Measurements from ENCODE around the gene ALDH1L1. TPM values are rescaled to one million over a fixed set of nuclear protein-coding genes. Genes with fewer than 3 reads are reported as not detected.

The ALDH1L1 gene
- total RNA-seq, 1 donor from 2014 or later, result 5.0 TPM

- no peak for DNase-seq (ENCODE audit: extremely low spot score, unreplicated experiment)
- H3K4me3 Mint-ChIP-seq, result no peak overlapping the region
- TF ChIP-seq, protein P1, sequence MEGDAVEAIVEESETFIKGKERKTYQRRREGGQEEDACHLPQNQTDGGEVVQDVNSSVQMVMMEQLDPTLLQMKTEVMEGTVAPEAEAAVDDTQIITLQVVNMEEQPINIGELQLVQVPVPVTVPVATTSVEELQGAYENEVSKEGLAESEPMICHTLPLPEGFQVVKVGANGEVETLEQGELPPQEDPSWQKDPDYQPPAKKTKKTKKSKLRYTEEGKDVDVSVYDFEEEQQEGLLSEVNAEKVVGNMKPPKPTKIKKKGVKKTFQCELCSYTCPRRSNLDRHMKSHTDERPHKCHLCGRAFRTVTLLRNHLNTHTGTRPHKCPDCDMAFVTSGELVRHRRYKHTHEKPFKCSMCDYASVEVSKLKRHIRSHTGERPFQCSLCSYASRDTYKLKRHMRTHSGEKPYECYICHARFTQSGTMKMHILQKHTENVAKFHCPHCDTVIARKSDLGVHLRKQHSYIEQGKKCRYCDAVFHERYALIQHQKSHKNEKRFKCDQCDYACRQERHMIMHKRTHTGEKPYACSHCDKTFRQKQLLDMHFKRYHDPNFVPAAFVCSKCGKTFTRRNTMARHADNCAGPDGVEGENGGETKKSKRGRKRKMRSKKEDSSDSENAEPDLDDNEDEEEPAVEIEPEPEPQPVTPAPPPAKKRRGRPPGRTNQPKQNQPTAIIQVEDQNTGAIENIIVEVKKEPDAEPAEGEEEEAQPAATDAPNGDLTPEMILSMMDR (conservative IDR thresholded peaks at IDR 0.05), result no peak
- H3K27ac Mint-ChIP-seq, result no peak overlapping the region
- peaks cover 14% of the 10 kb centered on the region for H3K27me3 Mint-ChIP-seq
- H3K9me3 Mint-ChIP-seq, result peaks cover 4% of the 10 kb centered on the region
- H3K4me1 Mint-ChIP-seq (ENCODE audit: unreplicated experiment), result peaks cover 3% of the 10 kb centered on the region
- no peaks in the 10 kb centered on the region for H3K36me3 Mint-ChIP-seq
Measured at GRCh38 chr3:126208182-126208581, 27.8 kb upstream of the ALDH1L1 start.

- H3K4me3 Mint-ChIP-seq, result no peak overlapping the region
- DNase-seq (ENCODE audit: extremely low spot score, unreplicated experiment), result no peak
- H3K27me3 Mint-ChIP-seq, result peaks cover 11% of the 10 kb centered on the region
- no peak overlapping the region for H3K27ac Mint-ChIP-seq
- H3K36me3 Mint-ChIP-seq, result no peaks in the 10 kb centered on the region
- TF ChIP-seq, protein P1 (conservative IDR thresholded peaks at IDR 0.05), result no peak
- H3K4me1 Mint-ChIP-seq (ENCODE audit: unreplicated experiment), result peaks cover 11% of the 10 kb centered on the region
- peaks cover 4% of the 10 kb centered on the region for H3K9me3 Mint-ChIP-seq
Measured at GRCh38 chr3:126207166-126207565, 26.8 kb upstream of the ALDH1L1 start.

DNA sequence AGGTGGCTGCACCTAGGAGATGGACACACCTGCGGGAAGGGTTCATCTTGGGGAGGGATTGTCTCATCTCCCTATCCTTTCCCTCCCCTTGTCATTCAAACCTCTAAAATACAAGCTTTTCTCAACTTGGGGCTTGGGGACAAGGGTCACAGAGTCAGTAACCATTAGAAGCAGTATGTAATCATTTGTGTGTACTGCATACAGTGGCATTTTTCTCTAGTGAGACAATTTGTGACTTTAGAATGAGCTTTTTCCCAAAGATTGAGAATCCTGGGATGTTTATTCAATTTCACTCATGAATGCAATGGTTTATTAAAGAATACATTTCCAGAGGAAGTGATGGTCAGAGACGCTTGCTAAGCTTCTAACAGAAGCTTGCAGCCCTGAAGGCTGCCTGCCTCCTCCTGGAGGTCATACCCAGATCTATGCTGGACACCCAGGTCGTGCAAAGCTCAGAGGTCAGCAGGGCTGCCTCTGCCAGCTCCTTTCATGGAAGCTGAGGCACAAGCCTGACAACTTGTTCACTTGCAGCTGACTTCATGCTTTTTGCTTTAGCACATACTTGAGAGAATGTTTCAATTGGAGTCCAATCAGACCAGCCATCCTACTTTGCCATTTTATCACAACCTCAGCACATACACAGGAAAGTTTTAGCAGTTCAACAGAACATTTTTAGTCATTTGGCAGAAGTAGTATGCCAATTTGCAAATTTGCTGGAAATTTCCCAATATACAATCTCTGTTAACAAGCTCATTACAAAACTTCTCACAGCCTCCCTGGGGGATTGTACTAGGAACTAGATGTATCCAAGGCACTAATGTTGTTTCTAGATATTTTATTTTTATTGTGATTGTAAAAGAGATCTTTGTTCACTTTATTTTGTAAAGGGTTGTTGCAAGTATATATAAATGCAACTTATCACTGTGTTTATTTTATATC, 25.6 kb upstream of the ALDH1L1 start:
- DNase-seq (ENCODE audit: extremely low spot score, unreplicated experiment), result no peak
- H3K36me3 Mint-ChIP-seq, result no peaks in the 10 kb centered on the region
- TF ChIP-seq, protein P1 (conservative IDR thresholded peaks at IDR 0.05), result no peak
- H3K4me1 Mint-ChIP-seq (ENCODE audit: unreplicated experiment), result peaks cover 9% of the 10 kb centered on the region
- no peak overlapping the region for H3K27ac Mint-ChIP-seq
- H3K4me3 Mint-ChIP-seq, result no peak overlapping the region
- peaks cover 4% of the 10 kb centered on the region for H3K9me3 Mint-ChIP-seq
- peaks cover 11% of the 10 kb centered on the region for H3K27me3 Mint-ChIP-seq

DNA sequence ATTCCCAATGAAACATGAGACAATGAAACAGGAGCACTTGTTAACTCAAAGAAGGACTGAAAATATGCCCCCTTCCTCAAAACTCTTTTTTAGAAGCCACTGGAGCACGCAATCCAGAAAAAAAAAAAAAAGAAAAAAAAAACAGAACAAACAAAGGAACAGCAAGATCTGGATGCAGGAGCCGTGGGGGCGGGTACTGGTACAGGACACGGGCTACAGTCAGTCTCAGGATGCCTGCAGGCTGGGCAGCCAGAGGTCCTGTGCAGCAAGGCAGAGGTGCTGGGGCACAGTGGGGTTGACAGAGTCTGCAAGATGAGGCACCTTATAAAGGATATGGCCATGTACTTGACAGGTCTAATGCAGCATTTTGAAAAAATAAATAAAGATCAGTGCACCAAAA, 22.3 kb upstream of the ALDH1L1 start:
- Mint-ChIP-seq H3K4me1 (ENCODE audit: unreplicated experiment) (peaks cover 9% of the 10 kb centered on the region), H3K9me3 (no peaks in the 10 kb centered on the region), H3K27me3 (peaks cover 11% of the 10 kb centered on the region), H3K4me3 (no peak overlapping the region), H3K36me3 (no peaks in the 10 kb centered on the region), H3K27ac (no peak overlapping the region)
- DNase-seq (ENCODE audit: extremely low spot score, unreplicated experiment), result no peak
- TF ChIP-seq, protein P1 (conservative IDR thresholded peaks at IDR 0.05), result no peak

DNA sequence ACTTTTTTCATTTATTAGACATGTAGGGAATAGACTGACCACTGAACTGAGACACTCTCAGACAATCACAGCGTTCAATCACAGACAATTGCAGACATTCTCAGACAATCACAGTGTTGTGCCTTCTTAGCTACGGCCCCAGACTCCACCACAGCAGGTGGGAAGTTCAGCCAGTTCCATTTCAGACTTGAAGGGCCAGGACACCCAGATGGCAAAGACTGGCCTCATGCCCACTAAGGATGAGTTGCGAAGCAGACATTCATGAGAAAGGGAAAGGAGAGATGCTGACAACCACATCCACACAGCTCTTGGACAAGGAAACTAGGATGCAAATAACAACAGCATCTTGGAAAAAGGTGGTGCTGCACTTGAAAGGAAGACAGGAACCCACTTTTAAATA, 21.9 kb upstream of the ALDH1L1 start:
- Mint-ChIP-seq H3K4me1 (ENCODE audit: unreplicated experiment) (peaks cover 9% of the 10 kb centered on the region), H3K27ac (no peak overlapping the region)
- TF ChIP-seq, protein P1 (conservative IDR thresholded peaks at IDR 0.05), result no peak

More for the DNA sequence above, 21.9 kb upstream of the ALDH1L1 start:
- Mint-ChIP-seq H3K27me3 (peaks cover 11% of the 10 kb centered on the region), H3K36me3 (no peaks in the 10 kb centered on the region), H3K4me3 (no peak overlapping the region), H3K9me3 (no peaks in the 10 kb centered on the region)
- DNase-seq (ENCODE audit: extremely low spot score, unreplicated experiment), result no peak

Measured in type B pancreatic cell (in vitro differentiated cells).